HT1080 (cell line): ENCODE results near the gene CLCN1. TPM values are rescaled to one million over a fixed set of nuclear protein-coding genes. Genes with fewer than 3 reads are reported as not detected.
"Not testable (repeated sequence)": the region's sequence is repeated elsewhere in the genome, so short reads cannot be mapped to it uniquely, and the experiment has no call there.

Experiments
- DNase-seq: peaks from one replicate; pipeline ENCODE4 v3.0.0-alpha.2; 2015; ENCODE audit warnings: low read depth
- total RNA-seq: library from RNA; depleted of rRNA; stranded (reverse); fragments of >200 nt; shearing (Covaris generic); gene quantifications from 2 replicates; pipeline ENCODE4 v1.2.3, GENCODE V29; 2014

The CLCN1 gene
- total RNA-seq, 1 experiment from 2014 or later, result not detected

- no peak for DNase-seq
Observed at GRCh38 chr7:143383642-143383957, 67.7 kb downstream of the CLCN1 start.

- DNase-seq, result no peak
Observed at GRCh38 chr7:143384148-143384547, 68.2 kb downstream of the CLCN1 start.

GRCh38 chr7:143384661-143385631, 69.0 kb downstream of the CLCN1 start:
- no peak for DNase-seq

- no peak for DNase-seq
Observed at GRCh38 chr7:143385891-143386781, 70.2 kb downstream of the CLCN1 start.

- no peak for DNase-seq
Observed at GRCh38 chr7:143387156-143387975, 71.5 kb downstream of the CLCN1 start.

GRCh38 chr7:143388051-143388450, 72.1 kb downstream of the CLCN1 start:
- DNase-seq, result no peak

- DNase-seq, result no peak
Observed at GRCh38 chr7:143388491-143389101, 72.7 kb downstream of the CLCN1 start.

- no peak for DNase-seq
Observed at GRCh38 chr7:143389316-143390103, 73.6 kb downstream of the CLCN1 start.

GRCh38 chr7:143390104-143390772, 74.3 kb downstream of the CLCN1 start:
- DNase-seq, result no peak

- no peak for DNase-seq
Observed at GRCh38 chr7:143390773-143391317, 74.9 kb downstream of the CLCN1 start.

- DNase-seq, result no peak
Observed at GRCh38 chr7:143391462-143392404, 75.8 kb downstream of the CLCN1 start.

- DNase-seq, result not testable (repeated sequence)
Observed at GRCh38 chr7:143392427-143392826, 76.5 kb downstream of the CLCN1 start.

- DNase-seq, result no peak
Observed at GRCh38 chr7:143392875-143393266, 77.0 kb downstream of the CLCN1 start.

GRCh38 chr7:143393267-143394041, 77.5 kb downstream of the CLCN1 start:
- DNase-seq, result no peak

GRCh38 chr7:143394068-143394467, 78.2 kb downstream of the CLCN1 start:
- DNase-seq, result no peak

- no peak for DNase-seq
Observed at GRCh38 chr7:143394777-143395176, 78.9 kb downstream of the CLCN1 start.
